ENCODE data around the gene HAGH.

HAGH gene

GRCh38 chr16:1821861-1822611 lies 4.6 kb downstream of the HAGH start:
- peaks cover 0 to 55% (median 52%) of the 10 kb centered on the region in 5 donors for H3K36me3 ChIP-seq (ENCODE audit: control insufficient read depth in 5 of 5, insufficient read depth in 5 of 5, low read length in 5 of 5)
- H3K27ac ChIP-seq (ENCODE audit: low read depth, low read length), result no peak overlapping the region
- H3K27me3 ChIP-seq (ENCODE audit: control insufficient read depth in 5 of 5, insufficient read depth in 4 of 5, low read length in 5 of 5), result no peaks in the 10 kb centered on the region
- no peaks in the 10 kb centered on the region for H3K9me3 ChIP-seq (ENCODE audit: control insufficient read depth in 5 of 5, low read length in 5 of 5)
- H3K4me3 ChIP-seq (ENCODE audit: low read depth in 1 of 5, low read length in 5 of 5), result no peak overlapping the region
- H3K4me1 ChIP-seq (ENCODE audit: control insufficient read depth in 5 of 5, insufficient read depth in 5 of 5, low read length in 5 of 5), result peaks cover 0 to 23% (median 16%) of the 10 kb centered on the region in 5 donors
- no peak overlapping the region for H3K9ac ChIP-seq (ENCODE audit: low read length in 5 of 5)

- H3K27ac ChIP-seq (ENCODE audit: low read depth, low read length), result no peak overlapping the region
- H3K9me3 ChIP-seq (ENCODE audit: control insufficient read depth in 5 of 5, low read length in 5 of 5), result no peaks in the 10 kb centered on the region
- peaks cover 0 to 66% (median 62%) of the 10 kb centered on the region in 5 donors for H3K36me3 ChIP-seq (ENCODE audit: control insufficient read depth in 5 of 5, insufficient read depth in 5 of 5, low read length in 5 of 5)
- H3K9ac ChIP-seq (ENCODE audit: low read length in 5 of 5), result no peak overlapping the region
- H3K27me3 ChIP-seq (ENCODE audit: control insufficient read depth in 5 of 5, insufficient read depth in 4 of 5, low read length in 5 of 5), result no peaks in the 10 kb centered on the region
- H3K4me3 ChIP-seq (ENCODE audit: low read depth in 1 of 5, low read length in 5 of 5), result no peak overlapping the region
- peaks cover 0 to 21% (median 14%) of the 10 kb centered on the region in 5 donors for H3K4me1 ChIP-seq (ENCODE audit: control insufficient read depth in 5 of 5, insufficient read depth in 5 of 5, low read length in 5 of 5)
Observed at GRCh38 chr16:1820946-1821290, 5.7 kb downstream of the HAGH start.

GRCh38 chr16:1820096-1820945 lies 6.3 kb downstream of the HAGH start:
- H3K9ac ChIP-seq (ENCODE audit: low read length in 5 of 5), result no peak overlapping the region
- no peak overlapping the region for H3K4me3 ChIP-seq (ENCODE audit: low read depth in 1 of 5, low read length in 5 of 5)
- H3K36me3 ChIP-seq (ENCODE audit: control insufficient read depth in 5 of 5, insufficient read depth in 5 of 5, low read length in 5 of 5), result peaks cover 0 to 70% (median 66%) of the 10 kb centered on the region in 5 donors

GRCh38 chr16:1819611-1820010 lies 7.0 kb downstream of the HAGH start:
- no peaks in the 10 kb centered on the region for H3K9me3 ChIP-seq (ENCODE audit: control insufficient read depth in 5 of 5, low read length in 5 of 5)
- H3K36me3 ChIP-seq (ENCODE audit: control insufficient read depth in 5 of 5, insufficient read depth in 5 of 5, low read length in 5 of 5), result peaks cover 0 to 75% (median 68%) of the 10 kb centered on the region in 5 donors
- H3K27ac ChIP-seq (ENCODE audit: low read depth, low read length), result no peak overlapping the region
- H3K4me3 ChIP-seq (ENCODE audit: low read depth in 1 of 5, low read length in 5 of 5), result no peak overlapping the region
- no peak overlapping the region for H3K9ac ChIP-seq (ENCODE audit: low read length in 5 of 5)
- H3K27me3 ChIP-seq (ENCODE audit: control insufficient read depth in 5 of 5, insufficient read depth in 4 of 5, low read length in 5 of 5), result no peaks in the 10 kb centered on the region
- H3K4me1 ChIP-seq (ENCODE audit: control insufficient read depth in 5 of 5, insufficient read depth in 5 of 5, low read length in 5 of 5), result peaks cover 0 to 9% (median 4%) of the 10 kb centered on the region in 5 donors

More at GRCh38 chr16:1820096-1820945, 6.3 kb downstream of the HAGH start:
- Histone ChIP-seq H3K27ac (ENCODE audit: low read depth, low read length) (no peak overlapping the region), H3K4me1 (ENCODE audit: control insufficient read depth in 5 of 5, insufficient read depth in 5 of 5, low read length in 5 of 5) (peaks cover 0 to 15% (median 8%) of the 10 kb centered on the region in 5 donors), H3K27me3 (ENCODE audit: control insufficient read depth in 5 of 5, insufficient read depth in 4 of 5, low read length in 5 of 5) (no peaks in the 10 kb centered on the region), H3K9me3 (ENCODE audit: control insufficient read depth in 5 of 5, low read length in 5 of 5) (no peaks in the 10 kb centered on the region)

GRCh38 chr16:1818873-1819525 lies 7.6 kb downstream of the HAGH start:
- peaks cover 0 to 76% (median 69%) of the 10 kb centered on the region in 5 donors for H3K36me3 ChIP-seq (ENCODE audit: control insufficient read depth in 5 of 5, insufficient read depth in 5 of 5, low read length in 5 of 5)
- H3K27ac ChIP-seq (ENCODE audit: low read depth, low read length), result no peak overlapping the region
- H3K4me3 ChIP-seq (ENCODE audit: low read depth in 1 of 5, low read length in 5 of 5), result no peak overlapping the region
- peaks cover 0 to 4% (median 0%) of the 10 kb centered on the region in 5 donors for H3K4me1 ChIP-seq (ENCODE audit: control insufficient read depth in 5 of 5, insufficient read depth in 5 of 5, low read length in 5 of 5)
- no peak overlapping the region for H3K9ac ChIP-seq (ENCODE audit: low read length in 5 of 5)
- no peaks in the 10 kb centered on the region for H3K9me3 ChIP-seq (ENCODE audit: control insufficient read depth in 5 of 5, low read length in 5 of 5)
- no peaks in the 10 kb centered on the region for H3K27me3 ChIP-seq (ENCODE audit: control insufficient read depth in 5 of 5, insufficient read depth in 4 of 5, low read length in 5 of 5)

GRCh38 chr16:1818204-1818872 lies 8.3 kb downstream of the HAGH start:
- Histone ChIP-seq H3K4me1 (ENCODE audit: control insufficient read depth in 5 of 5, insufficient read depth in 5 of 5, low read length in 5 of 5) (no peaks in the 10 kb centered on the region), H3K36me3 (ENCODE audit: control insufficient read depth in 5 of 5, insufficient read depth in 5 of 5, low read length in 5 of 5) (peaks cover 0 to 83% (median 75%) of the 10 kb centered on the region in 5 donors), H3K27ac (ENCODE audit: low read depth, low read length) (no peak overlapping the region), H3K9ac (ENCODE audit: low read length in 5 of 5) (no peak overlapping the region), H3K27me3 (ENCODE audit: control insufficient read depth in 5 of 5, insufficient read depth in 4 of 5, low read length in 5 of 5) (no peaks in the 10 kb centered on the region), H3K9me3 (ENCODE audit: control insufficient read depth in 5 of 5, low read length in 5 of 5) (no peaks in the 10 kb centered on the region), H3K4me3 (ENCODE audit: low read depth in 1 of 5, low read length in 5 of 5) (no peak overlapping the region)

GRCh38 chr16:1817716-1818115 lies 8.9 kb downstream of the HAGH start:
- Histone ChIP-seq H3K36me3 (ENCODE audit: control insufficient read depth in 5 of 5, insufficient read depth in 5 of 5, low read length in 5 of 5) (peaks cover 0 to 84% (median 76%) of the 10 kb centered on the region in 5 donors), H3K27ac (ENCODE audit: low read depth, low read length) (no peak overlapping the region), H3K9ac (ENCODE audit: low read length in 5 of 5) (no peak overlapping the region), H3K9me3 (ENCODE audit: control insufficient read depth in 5 of 5, low read length in 5 of 5) (no peaks in the 10 kb centered on the region), H3K4me3 (ENCODE audit: low read depth in 1 of 5, low read length in 5 of 5) (no peak overlapping the region), H3K27me3 (ENCODE audit: control insufficient read depth in 5 of 5, insufficient read depth in 4 of 5, low read length in 5 of 5) (no peaks in the 10 kb centered on the region), H3K4me1 (ENCODE audit: control insufficient read depth in 5 of 5, insufficient read depth in 5 of 5, low read length in 5 of 5) (no peaks in the 10 kb centered on the region)

- H3K27me3 ChIP-seq (ENCODE audit: control insufficient read depth in 5 of 5, insufficient read depth in 4 of 5, low read length in 5 of 5), result no peaks in the 10 kb centered on the region
- H3K9ac ChIP-seq (ENCODE audit: low read length in 5 of 5), result no peak overlapping the region
- H3K27ac ChIP-seq (ENCODE audit: low read depth, low read length), result no peak overlapping the region
- no peak overlapping the region for H3K4me3 ChIP-seq (ENCODE audit: low read depth in 1 of 5, low read length in 5 of 5)
- H3K36me3 ChIP-seq (ENCODE audit: control insufficient read depth in 5 of 5, insufficient read depth in 5 of 5, low read length in 5 of 5), result peaks cover 0 to 80% (median 71%) of the 10 kb centered on the region in 5 donors
- no peaks in the 10 kb centered on the region for H3K4me1 ChIP-seq (ENCODE audit: control insufficient read depth in 5 of 5, insufficient read depth in 5 of 5, low read length in 5 of 5)
- no peaks in the 10 kb centered on the region for H3K9me3 ChIP-seq (ENCODE audit: control insufficient read depth in 5 of 5, low read length in 5 of 5)
Observed at GRCh38 chr16:1817276-1817589, 9.4 kb downstream of the HAGH start.

- Histone ChIP-seq H3K36me3 (ENCODE audit: control insufficient read depth in 5 of 5, insufficient read depth in 5 of 5, low read length in 5 of 5) (peaks cover 0 to 76% (median 67%) of the 10 kb centered on the region in 5 donors), H3K27me3 (ENCODE audit: control insufficient read depth in 5 of 5, insufficient read depth in 4 of 5, low read length in 5 of 5) (no peaks in the 10 kb centered on the region), H3K4me1 (ENCODE audit: control insufficient read depth in 5 of 5, insufficient read depth in 5 of 5, low read length in 5 of 5) (no peaks in the 10 kb centered on the region), H3K9me3 (ENCODE audit: control insufficient read depth in 5 of 5, low read length in 5 of 5) (no peaks in the 10 kb centered on the region), H3K27ac (ENCODE audit: low read depth, low read length) (no peak overlapping the region), H3K9ac (ENCODE audit: low read length in 5 of 5) (no peak overlapping the region), H3K4me3 (ENCODE audit: low read depth in 1 of 5, low read length in 5 of 5) (no peak overlapping the region)
Observed at GRCh38 chr16:1816396-1817275, 10.0 kb downstream of the HAGH start.

Data from subcutaneous abdominal adipose tissue (tissue), 5 donors.